GM18861 (cell line): Measurements from ENCODE around the gene PNMT.
A peak's percentile ranks its signal among the peaks of the same experiment; 100 is the strongest.

ENCODE experiments used
- ATAC-seq: cut with Tn5 transposase; IDR thresholded peaks from one replicate; pipeline ENCODE4 v1.9.1; 2021; ENCODE audit not compliant: unreplicated experiment

The PNMT gene

GRCh38 chr17:39667945-39668924 lies at the start of gene PNMT:
Gene PNMT, plus strand, starts transcription at chr17:39668453. Its CDS starts 23 bp downstream, at chr17:39668476.
- ATAC-seq, result no peak

GRCh38 chr17:39618956-39619785 lies 49.1 kb upstream of the PNMT start:
- ATAC-seq, result no peak

- ATAC-seq, result no peak
Observed at GRCh38 chr17:39619786-39620101, 48.5 kb upstream of the PNMT start.

GRCh38 chr17:39621523-39622379 lies 46.5 kb upstream of the PNMT start:
- peak; percentile 33 for ATAC-seq

GRCh38 chr17:39622380-39623006 lies 45.8 kb upstream of the PNMT start:
- ATAC-seq, result peak; percentile 34

GRCh38 chr17:39623356-39623950 lies 44.8 kb upstream of the PNMT start:
- ATAC-seq, result no peak

GRCh38 chr17:39624313-39624712 lies 43.9 kb upstream of the PNMT start:
- ATAC-seq, result no peak

- no peak for ATAC-seq
Observed at GRCh38 chr17:39625198-39625785, 43.0 kb upstream of the PNMT start.

GRCh38 chr17:39626171-39627046 lies 41.8 kb upstream of the PNMT start, which contains the start of gene PPP1R1B:
Gene PPP1R1B, plus strand, starts transcription at chr17:39626952. Its CDS starts 441 bp downstream, at chr17:39627393.
- ATAC-seq, result no peak

GRCh38 chr17:39627047-39627711 lies 41.1 kb upstream of the PNMT start:
- ATAC-seq, result no peak

- no peak for ATAC-seq
Observed at GRCh38 chr17:39627712-39628516, 40.3 kb upstream of the PNMT start.

GRCh38 chr17:39628655-39629493 lies 39.4 kb upstream of the PNMT start:
- no peak for ATAC-seq

GRCh38 chr17:39629494-39629880 lies 38.8 kb upstream of the PNMT start:
- no peak for ATAC-seq

GRCh38 chr17:39629898-39630297 lies 38.4 kb upstream of the PNMT start:
- ATAC-seq, result no peak

GRCh38 chr17:39631403-39631802 lies 36.9 kb upstream of the PNMT start:
- ATAC-seq, result no peak

- ATAC-seq, result no peak
Observed at GRCh38 chr17:39632153-39632941, 35.9 kb upstream of the PNMT start.
